Middle frontal gyrus (tissue), 1 donor: ENCODE measurements around the gene FBXO21.
A peak's percentile ranks its signal among the peaks of the same experiment; 100 is the strongest.
"Not testable (repeated sequence)": the region's sequence is repeated elsewhere in the genome, so short reads cannot be mapped to it uniquely, and the experiment has no call there.

ENCODE experiments used
- DNase-seq: peaks from one replicate; pipeline ENCODE4 v3.0.0-alpha.2; 2015; ENCODE audit warnings: low spot score; ENCODE audit errors: extremely low spot score

FBXO21 gene

GRCh38 chr12:117190210-117190781, at the start of gene FBXO21:
FBXO21 (minus strand) TSS chr12:117190470; CDS start chr12:117190456, 14 bp downstream.
- peak; percentile 91 for DNase-seq

GRCh38 chr12:117236456-117237001, 46.3 kb upstream of the FBXO21 start:
- peak; percentile 37 for DNase-seq

DNA sequence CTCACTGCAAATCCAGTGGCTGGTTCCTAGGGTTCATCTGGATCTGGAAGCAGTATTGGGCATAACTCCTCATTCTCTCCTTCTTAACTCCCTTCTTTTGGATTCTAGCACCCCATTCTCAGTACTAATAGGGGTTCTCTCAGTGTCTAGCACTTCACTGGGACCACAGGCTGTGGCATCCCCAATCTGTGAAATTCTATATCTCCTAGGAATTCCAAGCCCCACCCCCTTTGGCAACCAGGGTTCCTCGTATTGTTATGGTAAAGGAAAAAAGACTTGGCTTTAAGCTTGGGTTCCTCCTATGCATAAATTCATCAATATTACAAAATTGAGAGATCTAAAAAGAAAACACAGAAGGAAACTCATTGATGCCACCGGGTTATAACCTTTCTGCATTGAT, 45.0 kb upstream of the FBXO21 start:
- DNase-seq: no peak

GRCh38 chr12:117234441-117234840, 44.2 kb upstream of the FBXO21 start:
- no peak for DNase-seq

- DNase-seq: no peak
These were observed 41.5 kb upstream of the FBXO21 start for GRCh38 chr12:117231750-117232149.

- no peak for DNase-seq
These were observed 38.0 kb upstream of the FBXO21 start for GRCh38 chr12:117228239-117228638.

- no peak for DNase-seq
These were observed 36.9 kb upstream of the FBXO21 start for GRCh38 chr12:117227000-117227653.

DNA sequence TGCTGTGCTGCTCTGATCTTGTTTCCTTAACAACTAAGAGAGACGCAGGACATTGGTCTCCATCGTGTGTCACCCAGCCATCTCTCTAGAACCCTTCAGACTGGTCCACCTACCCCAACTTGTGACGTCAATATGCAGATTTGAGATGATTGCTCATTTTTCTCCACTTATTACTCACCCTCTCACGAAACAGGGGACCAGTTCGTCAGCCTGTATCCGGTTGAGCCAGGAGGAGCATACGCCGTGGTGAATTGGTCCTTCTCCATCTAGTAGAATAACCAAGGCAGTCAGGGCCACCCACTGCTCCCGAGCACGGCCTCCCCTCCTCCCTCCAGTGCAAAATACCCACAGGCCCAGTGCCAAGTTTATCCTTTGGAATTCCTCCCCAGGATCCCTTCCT, 36.2 kb upstream of the FBXO21 start:
- no peak for DNase-seq

DNA sequence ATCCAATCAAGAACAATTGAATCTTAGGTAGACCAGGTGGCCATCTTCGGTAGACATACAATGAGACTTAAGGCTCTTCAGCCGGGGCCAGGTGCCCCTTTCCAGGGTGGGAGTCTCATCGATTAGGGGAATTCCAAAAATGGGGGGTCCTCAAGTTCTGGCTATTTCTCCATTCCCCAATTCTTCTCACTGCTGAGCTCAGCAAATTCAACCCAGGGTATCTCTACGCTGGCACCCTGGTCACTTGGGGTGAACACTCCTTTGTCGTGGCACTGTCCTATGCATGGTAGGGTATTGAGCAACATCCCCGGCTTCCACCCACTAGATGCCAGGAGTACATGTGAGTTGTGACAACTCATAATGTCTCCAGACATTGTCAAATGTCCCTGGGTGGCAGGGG, 34.9 kb upstream of the FBXO21 start:
- DNase-seq: no peak

DNA sequence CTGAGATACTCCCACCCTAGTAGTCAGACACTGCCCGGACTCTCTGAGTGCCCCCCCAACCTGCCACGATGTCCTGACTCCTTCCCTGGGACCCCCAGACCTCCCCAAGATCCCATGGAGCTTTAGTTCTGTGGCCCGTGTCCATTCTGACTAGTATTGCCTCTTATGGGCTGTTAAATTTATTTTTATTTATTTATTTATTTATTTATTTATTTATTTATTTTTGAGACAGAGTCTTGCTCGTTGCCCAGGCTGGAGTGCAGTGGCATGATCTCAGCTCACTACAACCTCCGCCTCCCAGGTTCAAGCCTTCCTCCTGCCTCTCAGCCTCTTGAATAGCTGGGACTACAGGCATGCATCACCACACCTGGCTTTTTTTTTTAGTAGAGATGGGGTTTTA, 30.7 kb upstream of the FBXO21 start:
- DNase-seq: not testable (repeated sequence)

DNA sequence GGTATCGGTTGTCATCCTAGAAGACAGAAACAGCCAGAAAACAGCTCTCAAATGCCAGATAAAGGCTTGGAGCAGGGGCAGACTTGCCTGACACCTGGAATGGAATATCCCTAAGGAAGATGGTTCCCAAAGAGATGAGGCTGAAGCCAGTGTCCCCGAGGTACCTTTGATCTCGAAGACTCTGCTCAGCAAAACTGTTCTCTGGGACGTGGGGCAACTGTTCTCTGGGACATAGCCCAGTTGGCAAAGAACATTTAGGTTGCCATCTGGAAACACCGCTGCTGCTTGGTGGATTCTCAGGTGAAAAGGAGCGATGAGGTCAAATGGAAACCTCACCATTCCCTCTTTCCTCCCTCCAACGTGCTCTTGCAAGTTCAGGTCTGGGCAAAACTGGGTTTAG, 27.9 kb upstream of the FBXO21 start:
- no peak for DNase-seq

DNA sequence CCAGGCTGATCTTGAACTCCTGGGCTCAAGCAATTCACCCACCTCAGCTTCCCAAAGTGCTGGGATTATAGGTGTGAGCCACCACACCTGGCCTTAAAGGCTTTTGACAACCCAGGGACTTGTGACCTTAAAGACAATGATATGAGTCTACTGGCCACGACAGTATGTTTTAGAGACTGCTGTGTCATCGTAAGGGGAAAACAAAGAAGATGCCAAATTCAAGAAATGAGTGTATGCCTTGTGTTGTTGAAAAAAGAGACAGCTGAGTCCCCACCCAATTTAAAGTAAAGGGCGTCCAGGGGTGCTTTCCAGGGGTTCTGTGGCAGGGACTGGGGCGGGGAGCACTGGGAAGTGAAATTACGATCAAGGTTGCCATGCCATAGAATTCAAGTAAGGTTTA, 26.4 kb upstream of the FBXO21 start:
- DNase-seq: no peak

DNA sequence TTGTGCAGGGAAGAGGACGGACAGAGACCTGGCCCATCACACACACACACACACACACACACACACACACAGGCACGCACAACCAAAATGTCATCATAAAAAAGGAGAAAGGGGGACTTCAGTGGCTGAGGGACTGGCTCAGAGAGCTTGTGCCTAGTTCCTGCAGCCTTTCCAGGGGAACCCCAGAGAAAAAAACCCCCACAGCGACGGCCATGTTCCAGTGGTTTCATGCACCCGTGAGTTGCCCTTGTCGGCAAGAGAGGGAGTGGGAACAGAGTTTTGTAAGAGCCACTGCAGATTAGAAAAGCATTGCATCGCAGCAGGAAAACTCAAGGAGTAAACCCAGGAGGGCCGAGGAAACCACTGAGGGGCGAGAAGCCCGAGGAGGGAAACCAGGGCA, 24.5 kb upstream of the FBXO21 start:
- no peak for DNase-seq

- DNase-seq: no peak
These were observed 23.1 kb upstream of the FBXO21 start for GRCh38 chr12:117213295-117213808.

DNA sequence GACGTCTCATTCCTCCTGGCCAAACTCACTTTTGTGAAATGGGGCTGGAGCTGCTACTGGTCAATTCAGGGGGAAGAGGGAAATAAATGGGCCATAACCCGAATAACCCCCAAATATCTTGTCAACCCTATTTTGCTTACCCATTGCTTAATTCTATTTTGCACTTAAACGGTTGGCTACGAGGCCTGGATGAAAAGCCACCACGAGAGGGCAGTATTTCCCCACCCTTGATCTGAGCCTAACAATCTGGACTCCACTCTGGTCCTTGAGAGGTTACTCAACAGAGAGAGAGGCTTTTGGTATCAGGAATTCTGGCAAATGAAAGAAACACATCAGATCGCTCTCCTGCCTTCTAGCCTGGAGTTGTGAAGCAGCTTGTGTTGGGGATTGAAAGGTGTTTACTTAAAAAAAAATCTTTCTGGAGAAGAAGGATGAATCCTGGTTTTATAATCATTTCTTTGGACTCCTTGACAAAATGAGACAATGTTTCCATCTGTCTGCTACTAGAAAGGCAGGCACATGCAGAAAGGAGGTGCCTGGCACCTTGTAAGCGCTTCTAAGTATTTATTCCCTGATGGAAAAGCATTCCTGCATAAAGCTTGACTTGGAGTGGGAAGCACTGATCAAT, 22.4 kb upstream of the FBXO21 start:
- peak; percentile 73 for DNase-seq

DNA sequence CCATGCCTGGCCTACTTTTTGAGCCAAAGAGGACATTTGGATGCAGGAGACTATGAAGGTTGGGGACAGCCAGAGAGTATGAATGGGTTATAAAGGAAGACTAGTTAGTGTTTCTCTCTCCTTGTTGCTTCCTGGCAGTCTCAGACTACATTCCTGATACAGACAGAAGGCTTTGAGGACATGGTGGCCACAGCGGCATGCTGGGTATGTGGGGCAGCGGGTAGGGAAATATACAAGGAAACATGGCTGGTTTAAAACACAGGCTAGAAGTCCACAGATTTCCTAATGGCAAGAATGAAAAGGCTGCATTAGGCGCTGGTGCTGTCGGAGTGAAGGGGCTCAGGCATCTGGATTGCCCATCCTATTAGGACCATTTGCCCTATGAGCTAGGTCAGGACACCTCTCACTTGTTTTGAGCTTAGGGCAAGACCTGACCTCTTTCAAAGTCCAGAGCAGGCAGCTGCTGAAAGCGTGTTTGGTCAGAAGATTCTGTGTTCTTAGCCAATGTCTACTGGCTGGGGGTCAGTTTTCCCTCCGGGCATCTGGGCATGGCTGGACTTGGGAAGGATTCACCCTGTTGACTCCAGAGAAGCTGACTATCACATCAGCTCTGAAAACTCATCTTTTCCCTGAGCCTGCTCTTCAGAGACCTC, 20.1 kb upstream of the FBXO21 start:
- DNase-seq: no peak

GRCh38 chr12:117209626-117210025, 19.4 kb upstream of the FBXO21 start:
- no peak for DNase-seq

GRCh38 chr12:117208811-117209455, 18.7 kb upstream of the FBXO21 start:
- DNase-seq: no peak

DNA sequence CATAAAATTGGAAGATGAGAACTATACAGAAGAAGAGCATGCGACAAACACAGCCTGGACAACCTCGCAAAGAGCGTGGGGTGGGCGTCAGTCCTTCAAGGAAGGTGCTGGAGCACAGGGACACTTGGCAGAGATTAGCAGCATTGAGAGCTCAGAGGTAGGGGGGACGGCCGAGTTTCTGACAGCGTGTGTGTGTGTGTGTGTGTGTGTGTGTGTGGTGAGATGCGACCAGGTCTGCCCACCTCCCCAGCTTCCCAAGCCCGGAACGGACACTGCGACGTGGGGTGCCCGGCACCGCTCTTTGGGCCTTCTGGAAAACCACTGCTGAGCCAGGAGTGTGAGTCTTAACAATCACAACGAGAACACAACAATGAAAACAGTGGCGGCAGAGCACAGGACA, 17.9 kb upstream of the FBXO21 start:
- DNase-seq: no peak

GRCh38 chr12:117207675-117208074, 17.4 kb upstream of the FBXO21 start:
- DNase-seq: no peak

- no peak for DNase-seq
These were observed 12.3 kb upstream of the FBXO21 start for GRCh38 chr12:117202556-117202955.
